Thoracic aorta (tissue), 2 donors: ENCODE results near the gene TMEM223. TPM values are rescaled to one million over a fixed set of nuclear protein-coding genes. Genes with fewer than 3 reads are reported as not detected.
"Not testable (repeated sequence)": the region's sequence is repeated elsewhere in the genome, so short reads cannot be mapped to it uniquely, and the experiment has no call there.

Source experiments
- ATAC-seq: fragments of 150-250 bp; one replicate; pipeline ENCODE4 v1.8.0; 2017; ENCODE audit warnings: low read depth; ENCODE audit not compliant: insufficient number of reproducible peaks, low FRiP score
- DNase-seq: peaks from one replicate; pipeline ENCODE4 v3.0.0-alpha.2; 2020; ENCODE audit warnings: low spot score
- H3K27ac ChIP-seq, 2 donors: fragments of 200-600 bp; sonication (generic); 1 replicate in 1 of 2; 2 replicates in 1 of 2; pipeline ENCODE4 v1.5.1; 2016; ENCODE audit warnings: mild to moderate bottlenecking in 2 of 2, moderate library complexity in 2 of 2
- H3K27me3 ChIP-seq: fragments of 200-600 bp; sonication (generic); replicated peaks from 2 replicates; pipeline ENCODE4 v1.6.0; 2016; ENCODE audit warnings: mild to moderate bottlenecking; ENCODE audit not compliant: insufficient read depth
- H3K36me3 ChIP-seq: fragments of 200-600 bp; sonication (generic); one replicate; pipeline ENCODE4 v1.5.1; 2016
- H3K4me1 ChIP-seq, 2 donors: fragments of 200-600 bp; sonication (generic); 1 replicate in 1 of 2; 2 replicates in 1 of 2; pipeline versions ENCODE4 v1.5.1 to v1.6.0; 2016; ENCODE audit warnings: low read depth in 2 of 2, mild to moderate bottlenecking in 1 of 2; ENCODE audit not compliant: control insufficient read depth in 1 of 2
- H3K4me3 ChIP-seq: fragments of 200-600 bp; sonication (generic); 2 replicates; pipeline ENCODE4 v1.5.1; 2016; ENCODE audit warnings: mild to moderate bottlenecking
- H3K9me3 ChIP-seq: fragments of 200-600 bp; sonication (generic); 2 replicates; pipeline ENCODE4 v1.5.1; 2016
- total RNA-seq, 2 donors: library from RNA; depleted of rRNA; stranded (reverse); fragments of >200 nt; gene quantifications; one replicate each; pipeline versions ENCODE4 v1.1.0 to v1.2.3, GENCODE V29; 2016
- TF ChIP-seq, protein P1 (sequence below): fragments of 200-600 bp; sonication (generic); IDR thresholded peaks from one replicate; pipeline ENCODE4 v1.5.1; 2019; ENCODE audit warnings: antibody characterized with exemption

TMEM223 gene
- total RNA-seq, 2 donors from 2014 or later = 11.1 to 30.2 TPM

DNA sequence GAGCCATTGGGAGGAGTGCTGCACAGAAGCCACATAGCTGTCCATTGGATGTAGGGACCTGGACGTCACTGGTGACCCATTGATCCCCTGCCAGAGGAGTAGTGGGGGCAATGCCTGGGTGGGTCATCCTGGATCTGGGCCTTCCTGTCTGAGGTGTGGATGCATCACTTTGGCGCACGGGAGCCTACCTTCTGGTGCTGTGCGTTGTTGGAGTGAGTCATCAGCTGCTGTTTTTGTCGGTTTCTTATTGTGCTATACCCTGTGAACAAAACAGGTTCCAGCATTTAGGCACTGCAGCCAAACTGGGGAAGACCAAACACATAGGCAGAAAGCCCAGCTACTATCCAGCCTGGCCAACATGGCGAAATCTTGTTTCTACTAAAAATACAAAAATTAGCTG is 17.4 kb downstream of the TMEM223 start:
- peaks cover 12 to 19% of the 10 kb centered on the region in 2 donors for H3K4me1 ChIP-seq
- H3K36me3 ChIP-seq = peaks cover 28% of the 10 kb centered on the region
- no peaks in the 10 kb centered on the region for H3K27me3 ChIP-seq
- no peak for DNase-seq
- no peak overlapping the region for H3K27ac ChIP-seq
- H3K9me3 ChIP-seq = no peaks in the 10 kb centered on the region
- no peak for ATAC-seq
- TF ChIP-seq, protein P1, sequence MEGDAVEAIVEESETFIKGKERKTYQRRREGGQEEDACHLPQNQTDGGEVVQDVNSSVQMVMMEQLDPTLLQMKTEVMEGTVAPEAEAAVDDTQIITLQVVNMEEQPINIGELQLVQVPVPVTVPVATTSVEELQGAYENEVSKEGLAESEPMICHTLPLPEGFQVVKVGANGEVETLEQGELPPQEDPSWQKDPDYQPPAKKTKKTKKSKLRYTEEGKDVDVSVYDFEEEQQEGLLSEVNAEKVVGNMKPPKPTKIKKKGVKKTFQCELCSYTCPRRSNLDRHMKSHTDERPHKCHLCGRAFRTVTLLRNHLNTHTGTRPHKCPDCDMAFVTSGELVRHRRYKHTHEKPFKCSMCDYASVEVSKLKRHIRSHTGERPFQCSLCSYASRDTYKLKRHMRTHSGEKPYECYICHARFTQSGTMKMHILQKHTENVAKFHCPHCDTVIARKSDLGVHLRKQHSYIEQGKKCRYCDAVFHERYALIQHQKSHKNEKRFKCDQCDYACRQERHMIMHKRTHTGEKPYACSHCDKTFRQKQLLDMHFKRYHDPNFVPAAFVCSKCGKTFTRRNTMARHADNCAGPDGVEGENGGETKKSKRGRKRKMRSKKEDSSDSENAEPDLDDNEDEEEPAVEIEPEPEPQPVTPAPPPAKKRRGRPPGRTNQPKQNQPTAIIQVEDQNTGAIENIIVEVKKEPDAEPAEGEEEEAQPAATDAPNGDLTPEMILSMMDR = no peak
- no peak overlapping the region for H3K4me3 ChIP-seq

DNA sequence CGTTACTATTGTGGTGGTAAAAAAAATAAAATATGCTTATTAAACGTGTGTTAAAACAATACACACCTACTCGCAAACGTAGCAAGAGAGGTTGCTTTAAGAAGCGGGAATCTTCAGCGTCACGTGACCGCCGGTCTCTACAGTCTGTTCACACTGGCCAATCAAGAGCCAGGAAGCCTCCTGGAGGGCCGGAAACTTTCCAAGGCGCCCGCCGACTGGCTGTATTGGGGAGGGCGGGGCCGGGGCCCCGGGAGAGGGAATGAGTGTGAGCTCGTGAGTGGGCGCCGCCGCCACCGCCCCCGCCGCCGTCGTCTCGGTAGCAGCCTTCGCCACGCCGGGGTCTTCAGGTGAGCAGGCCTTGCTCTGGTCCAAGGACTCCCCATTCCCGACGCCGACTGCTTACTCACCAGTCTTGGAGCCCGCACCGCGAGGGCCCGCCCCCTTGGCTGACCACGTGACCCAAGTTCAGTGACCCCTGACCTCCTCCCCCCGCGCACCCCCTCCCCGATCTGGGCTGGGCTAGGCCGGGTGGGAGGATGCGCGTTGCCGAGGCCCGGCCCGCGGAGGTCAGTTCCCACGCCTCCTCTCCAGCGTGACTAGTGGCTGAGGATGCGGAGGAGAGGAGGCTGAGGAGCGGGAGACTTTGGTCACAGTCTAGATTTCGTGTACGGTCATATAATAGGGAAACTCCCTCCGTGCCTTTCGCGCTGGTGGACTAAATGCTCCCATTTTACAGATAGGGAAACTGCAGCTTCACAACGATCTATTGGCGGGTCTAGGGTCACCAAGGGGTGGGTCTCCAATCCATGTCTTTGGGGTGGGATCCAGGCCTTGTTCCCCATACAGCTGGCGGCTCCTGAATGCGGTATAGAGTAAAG is 20.4 kb downstream of the TMEM223 start, which contains the start of gene TAF6L:
Gene TAF6L (plus strand): TSS at position 253 of the 878 bp plus-strand sequence. CDS start 4,388 bp downstream, outside the sequence.
- Histone ChIP-seq H3K27me3 (no peaks in the 10 kb centered on the region), H3K27ac (peak within 1 kb of the TSS; percentile 84 to 88), H3K4me3 (peak within 1 kb of the TSS; percentile 82), H3K9me3 (no peaks in the 10 kb centered on the region), H3K36me3 (peaks cover 18% of the 10 kb centered on the region), H3K4me1 (peaks cover 12 to 19% of the 10 kb centered on the region in 2 donors)
- TF ChIP-seq, protein P1 = no peak
- ATAC-seq (peak; percentile 97), DNase-seq (peak; percentile 96)

DNA sequence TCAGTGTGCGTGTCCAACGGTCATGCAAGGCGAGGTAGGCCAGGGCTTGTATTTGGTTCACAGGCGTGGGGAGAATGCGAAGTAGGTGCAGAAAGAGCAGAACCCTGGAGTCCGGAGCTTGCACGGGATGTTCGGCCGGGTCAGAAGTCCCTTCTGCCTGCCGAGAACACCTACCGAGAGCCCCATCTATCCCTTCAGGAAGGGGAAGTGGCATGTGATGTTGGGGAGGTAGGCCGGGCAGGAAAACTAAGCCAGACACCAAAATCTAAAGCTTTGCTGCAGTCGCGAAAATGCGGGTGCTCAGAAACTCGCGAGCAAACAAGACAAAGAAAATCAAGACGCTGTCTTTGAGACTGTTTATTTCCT is 21.0 kb downstream of the TMEM223 start:
- no peaks in the 10 kb centered on the region for H3K27me3 ChIP-seq
- peaks cover 18% of the 10 kb centered on the region for H3K36me3 ChIP-seq
- peak overlapping the region; percentile 84 to 88 for H3K27ac ChIP-seq
- TF ChIP-seq, protein P1 = no peak
- ATAC-seq (no peak), DNase-seq (no peak)
- H3K4me1 ChIP-seq = peaks cover 12 to 19% of the 10 kb centered on the region in 2 donors
- no peaks in the 10 kb centered on the region for H3K9me3 ChIP-seq
- peak overlapping the region; percentile 82 for H3K4me3 ChIP-seq

DNA sequence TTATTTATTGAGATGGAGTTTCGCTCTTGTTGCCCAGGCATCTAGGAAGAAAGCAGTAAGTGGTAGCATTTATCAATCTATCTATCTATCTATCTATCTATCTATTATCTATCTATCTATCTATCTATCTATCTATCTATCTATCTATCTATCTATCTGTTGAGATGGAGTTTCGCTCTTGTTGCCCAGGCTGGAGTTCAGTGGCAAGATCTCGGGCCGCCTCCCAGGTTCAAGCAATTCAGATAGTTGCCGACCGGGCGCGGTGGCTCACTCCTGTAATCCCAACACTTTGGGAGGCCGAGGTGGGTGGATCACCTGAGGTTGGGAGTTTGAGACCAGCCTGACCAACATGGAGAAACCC is 31.0 kb downstream of the TMEM223 start:
- Histone ChIP-seq H3K4me3 (peak overlapping the region; percentile 94), H3K4me1 (peaks cover 12 to 22% of the 10 kb centered on the region in 2 donors), H3K27ac (peak overlapping the region; percentile 83 to 89)
- H3K36me3 ChIP-seq, H3K9me3 ChIP-seq, H3K27me3 ChIP-seq, ATAC-seq, DNase-seq: not testable (repeated sequence)

DNA sequence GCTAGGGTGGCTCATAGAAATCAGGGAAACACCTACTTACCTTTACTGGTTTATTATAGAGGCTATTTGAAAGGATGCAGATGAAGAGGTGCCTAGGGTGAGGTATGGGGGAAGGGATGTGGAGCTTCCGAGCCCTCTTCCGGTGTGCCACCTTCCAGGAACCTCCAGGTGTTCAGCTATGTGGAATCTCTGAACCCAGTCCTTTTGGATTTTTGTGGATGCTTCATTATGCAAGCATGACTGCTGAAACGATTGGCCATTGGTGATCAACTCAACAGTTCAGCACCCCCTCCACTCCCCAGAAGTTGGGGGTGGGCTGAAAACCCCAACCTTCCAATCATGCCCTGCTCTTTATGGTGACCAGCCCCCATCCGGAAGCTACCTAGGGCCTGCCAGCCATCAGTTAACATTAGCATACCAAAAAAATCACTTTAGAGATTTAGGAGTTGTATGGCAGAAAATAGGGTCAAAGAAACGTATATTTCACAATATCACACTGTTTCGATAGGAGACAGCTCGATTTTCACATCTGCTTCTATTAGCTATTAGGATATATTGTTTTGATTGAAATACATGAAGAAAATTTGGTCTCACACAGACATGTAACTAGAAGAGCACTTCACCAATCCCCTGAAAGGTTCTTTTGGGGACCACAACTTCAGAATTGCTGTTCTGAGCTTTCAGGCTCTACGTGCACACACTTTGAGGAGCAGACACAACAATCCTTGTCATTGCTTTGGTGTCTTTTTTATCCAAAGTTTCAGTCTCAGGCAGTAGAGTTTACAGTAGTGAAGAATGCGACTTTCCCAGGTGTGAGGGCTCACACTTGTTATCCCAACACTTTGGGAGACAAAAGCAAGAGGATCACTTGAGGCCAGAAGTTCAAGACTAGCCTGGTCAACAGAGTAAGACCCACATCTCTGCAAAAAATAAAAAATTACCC is 33.7 kb downstream of the TMEM223 start:
- DNase-seq = no peak
- H3K9me3 ChIP-seq = no peaks in the 10 kb centered on the region
- H3K4me3 ChIP-seq = no peak overlapping the region
- ATAC-seq = no peak
- no peak overlapping the region for H3K27ac ChIP-seq
- H3K4me1 ChIP-seq = peaks cover 18 to 23% of the 10 kb centered on the region in 2 donors
- no peaks in the 10 kb centered on the region for H3K27me3 ChIP-seq
- TF ChIP-seq, protein P1 = no peak
- peaks cover 3% of the 10 kb centered on the region for H3K36me3 ChIP-seq
